Measurements from ENCODE around the gene KCNJ13. TPM values are rescaled to one million over a fixed set of nuclear protein-coding genes. Genes with fewer than 3 reads are reported as not detected.

KCNJ13 gene
- total RNA-seq, 4 donors from 2014 or later: not detected

DNA sequence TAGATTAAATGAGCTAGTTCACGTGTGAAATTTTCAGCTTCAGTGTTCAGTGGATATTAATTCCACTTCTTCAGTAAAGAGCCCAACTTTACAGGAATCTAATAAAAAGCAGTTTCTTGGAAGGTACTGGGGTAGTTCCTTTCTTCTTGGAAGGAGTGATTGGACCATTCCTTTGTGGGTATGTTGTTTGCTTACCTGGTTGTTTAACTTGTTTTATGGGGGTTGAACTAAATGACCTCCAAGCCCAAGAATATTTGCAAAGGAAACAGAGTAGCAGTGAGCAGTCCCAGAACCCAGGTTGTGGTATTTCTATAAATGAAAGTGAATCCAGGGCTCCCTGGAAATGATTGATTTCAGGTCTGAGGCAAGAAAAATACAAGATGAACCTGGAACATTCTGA is 31.4 kb downstream of the KCNJ13 start:
- no peak for TF ChIP-seq POLR2A (IDR thresholded peaks at IDR 0.05)
- TF ChIP-seq, protein P1, sequence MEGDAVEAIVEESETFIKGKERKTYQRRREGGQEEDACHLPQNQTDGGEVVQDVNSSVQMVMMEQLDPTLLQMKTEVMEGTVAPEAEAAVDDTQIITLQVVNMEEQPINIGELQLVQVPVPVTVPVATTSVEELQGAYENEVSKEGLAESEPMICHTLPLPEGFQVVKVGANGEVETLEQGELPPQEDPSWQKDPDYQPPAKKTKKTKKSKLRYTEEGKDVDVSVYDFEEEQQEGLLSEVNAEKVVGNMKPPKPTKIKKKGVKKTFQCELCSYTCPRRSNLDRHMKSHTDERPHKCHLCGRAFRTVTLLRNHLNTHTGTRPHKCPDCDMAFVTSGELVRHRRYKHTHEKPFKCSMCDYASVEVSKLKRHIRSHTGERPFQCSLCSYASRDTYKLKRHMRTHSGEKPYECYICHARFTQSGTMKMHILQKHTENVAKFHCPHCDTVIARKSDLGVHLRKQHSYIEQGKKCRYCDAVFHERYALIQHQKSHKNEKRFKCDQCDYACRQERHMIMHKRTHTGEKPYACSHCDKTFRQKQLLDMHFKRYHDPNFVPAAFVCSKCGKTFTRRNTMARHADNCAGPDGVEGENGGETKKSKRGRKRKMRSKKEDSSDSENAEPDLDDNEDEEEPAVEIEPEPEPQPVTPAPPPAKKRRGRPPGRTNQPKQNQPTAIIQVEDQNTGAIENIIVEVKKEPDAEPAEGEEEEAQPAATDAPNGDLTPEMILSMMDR (IDR thresholded peaks at IDR 0.05): no peak
- H3K36me3 ChIP-seq: peaks cover 0 to 38% (median 10%) of the 10 kb centered on the region in 3 donors
- intact Hi-C loops (cut with DNase I): no loop called here
- no peak for DNase-seq
- H3K4me1 ChIP-seq: no peaks in the 10 kb centered on the region
- H3K27me3 ChIP-seq: no peaks in the 10 kb centered on the region
- H3K27ac ChIP-seq: no peak overlapping the region
- no peak overlapping the region for H3K4me3 ChIP-seq
- 85 to 100% methylated on average over 1 of the region's 1 CpG for whole genome bisulfite sequencing, 2 donors
- H3K9me3 ChIP-seq: no peaks in the 10 kb centered on the region

DNA sequence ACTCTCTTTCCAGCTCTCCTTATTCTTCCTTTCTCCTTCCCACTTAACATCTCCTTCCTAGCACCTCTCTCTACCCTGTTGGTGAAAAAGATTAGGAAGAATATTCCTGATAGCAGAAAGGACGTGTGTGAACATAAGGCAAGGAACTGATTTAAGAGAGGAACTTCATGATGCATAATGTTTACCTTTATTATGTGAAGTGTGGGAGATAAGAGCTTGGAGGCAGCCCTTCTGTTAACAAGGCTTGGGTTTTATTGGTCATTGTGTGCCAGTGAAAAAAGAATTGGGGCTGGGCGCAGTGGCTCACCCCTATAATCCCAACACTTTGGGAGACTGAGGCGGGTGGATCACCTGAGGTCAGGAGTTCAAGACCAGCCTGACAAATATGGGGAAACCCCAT is 34.4 kb downstream of the KCNJ13 start:
- Histone ChIP-seq H3K27me3 (no peaks in the 10 kb centered on the region), H3K4me1 (no peaks in the 10 kb centered on the region), H3K27ac (no peak overlapping the region), H3K9me3 (no peaks in the 10 kb centered on the region), H3K36me3 (peaks cover 0 to 33% (median 5%) of the 10 kb centered on the region in 3 donors), H3K4me3 (no peak overlapping the region)
- DNase-seq: no peak
- WGBS, 2 donors: 96 to 100% methylated on average over 3 of the region's 3 CpGs
- TF ChIP-seq, protein P1 (IDR thresholded peaks at IDR 0.05): no peak
- no peak for TF ChIP-seq POLR2A (IDR thresholded peaks at IDR 0.05)
- intact Hi-C loops (cut with DNase I): no loop called here

DNA sequence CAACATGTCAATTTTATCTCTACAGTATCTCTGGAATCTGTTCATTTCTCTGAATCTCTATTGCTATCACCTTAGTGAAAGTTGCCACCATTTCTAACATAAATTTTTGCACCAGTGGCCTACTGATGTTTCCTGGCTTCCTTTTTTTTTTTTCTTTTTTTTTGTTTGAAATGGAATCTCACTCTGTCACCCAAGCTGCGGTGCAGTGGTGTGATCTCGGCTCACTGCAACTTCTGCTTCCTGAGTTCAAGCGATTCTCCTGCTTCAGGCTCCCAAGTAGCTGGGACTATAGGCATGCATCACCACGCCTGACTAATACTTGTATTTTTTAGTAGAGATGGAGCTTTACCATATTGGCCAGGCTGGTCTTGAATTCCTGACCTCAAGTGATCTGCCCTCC is 35.1 kb downstream of the KCNJ13 start:
- H3K36me3 ChIP-seq: peaks cover 0 to 33% (median 5%) of the 10 kb centered on the region in 3 donors
- H3K27me3 ChIP-seq: no peaks in the 10 kb centered on the region
- DNase-seq: no peak
- WGBS, 2 donors: 75 to 78% methylated on average over 4 of the region's 4 CpGs
- H3K4me1 ChIP-seq: no peaks in the 10 kb centered on the region
- H3K9me3 ChIP-seq: no peaks in the 10 kb centered on the region
- TF ChIP-seq, protein P1 (IDR thresholded peaks at IDR 0.05): no peak
- no peak for TF ChIP-seq POLR2A (IDR thresholded peaks at IDR 0.05)
- H3K4me3 ChIP-seq: no peak overlapping the region
- no peak overlapping the region for H3K27ac ChIP-seq
- intact Hi-C loops (cut with DNase I): no loop called here

DNA sequence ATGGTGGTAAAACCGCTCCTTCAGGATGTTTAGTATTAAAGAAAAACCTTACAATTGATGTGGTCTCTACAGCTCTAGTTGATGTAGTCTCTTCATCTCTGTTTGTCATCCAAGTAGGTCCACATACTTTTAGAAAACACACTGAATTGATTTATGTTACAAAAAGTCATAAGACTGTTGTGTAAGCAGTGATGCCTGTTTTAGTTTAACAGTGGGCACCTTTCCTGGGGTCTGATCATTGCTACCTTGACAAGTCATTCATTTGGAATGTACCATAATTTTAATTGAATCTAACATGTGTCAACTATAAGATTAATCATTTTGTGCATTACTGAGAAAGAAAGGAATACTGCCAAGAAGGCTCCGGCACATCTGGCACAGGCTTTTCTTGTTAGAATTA is 44.9 kb downstream of the KCNJ13 start:
- WGBS, 2 donors: 54 to 61% methylated on average over 2 of the region's 2 CpGs

DNA sequence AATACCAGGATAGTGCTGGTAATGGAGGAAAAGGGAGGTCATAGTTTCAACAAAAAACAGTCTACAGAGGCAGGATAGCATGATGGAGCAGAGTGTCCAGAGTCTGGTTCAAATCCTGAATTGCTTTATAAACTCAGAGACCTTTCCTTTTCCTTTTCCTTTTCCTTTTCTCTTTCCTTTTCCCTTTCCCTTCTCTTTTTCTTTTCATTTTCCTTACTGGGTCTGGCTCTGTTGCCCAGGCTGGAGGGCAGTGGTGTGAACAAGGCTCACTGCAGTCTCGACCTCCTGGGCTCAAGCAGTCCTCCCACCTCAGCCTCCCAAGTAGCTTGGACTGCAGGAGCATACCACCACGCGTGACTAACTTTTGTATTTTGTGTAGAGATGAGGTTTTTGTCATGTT is 47.6 kb downstream of the KCNJ13 start:
- peaks cover 0 to 17% (median 0%) of the 10 kb centered on the region in 3 donors for H3K4me1 ChIP-seq
- peaks cover 0 to 79% (median 18%) of the 10 kb centered on the region in 3 donors for H3K36me3 ChIP-seq
- H3K9me3 ChIP-seq: no peaks in the 10 kb centered on the region
- H3K27ac ChIP-seq: no peak overlapping the region
- 86 to 94% methylated on average over 3 of the region's 3 CpGs for WGBS, 2 donors
- TF ChIP-seq, protein P1 (IDR thresholded peaks at IDR 0.05): no peak
- TF ChIP-seq POLR2A (IDR thresholded peaks at IDR 0.05): no peak
- DNase-seq: no peak
- H3K27me3 ChIP-seq: no peaks in the 10 kb centered on the region
- intact Hi-C loops (cut with DNase I): no loop called here
- no peak overlapping the region for H3K4me3 ChIP-seq

More for the DNA sequence above, 44.9 kb downstream of the KCNJ13 start:
- H3K36me3 ChIP-seq: peaks cover 0 to 78% (median 5%) of the 10 kb centered on the region in 3 donors
- intact Hi-C loops (cut with DNase I): no loop called here
- no peak for DNase-seq
- H3K4me3 ChIP-seq: no peak overlapping the region
- H3K27ac ChIP-seq: no peak overlapping the region
- H3K4me1 ChIP-seq: peaks cover 0 to 18% (median 0%) of the 10 kb centered on the region in 3 donors
- no peak for TF ChIP-seq POLR2A (IDR thresholded peaks at IDR 0.05)
- TF ChIP-seq, protein P1 (IDR thresholded peaks at IDR 0.05): no peak
- no peaks in the 10 kb centered on the region for H3K27me3 ChIP-seq
- H3K9me3 ChIP-seq: no peaks in the 10 kb centered on the region

All from esophagus squamous epithelium (tissue), 5 donors.